Endothelial cell of umbilical vein (primary cell): Measurements from ENCODE around the gene KREMEN1. TPM values are rescaled to one million over a fixed set of nuclear protein-coding genes. Genes with fewer than 3 reads are reported as not detected.

ENCODE experiments used
- BruUV-seq: library from RNA; stranded (reverse); fragments of 400-500 nt; replicated peaks from 2 replicates; lab custom pipeline; 2021; lab: Mats Ljungman, UMichigan
- CTCF ChIA-PET: fragments of 300-600, 350-600 bp; sonication (Branson Sonifier 250); formaldehyde crosslinking; loops from one replicate; lab custom pipeline; 2021; ENCODE audit warnings: antibody characterized with exemption, inconsistent platforms; lab: Charles Lee
- POLR2A ChIA-PET: fragments of 300-600, 350-600 bp; sonication (Branson Sonifier 250); formaldehyde crosslinking; loops from one replicate; lab custom pipeline; 2021; ENCODE audit warnings: antibody characterized with exemption, inconsistent platforms; lab: Charles Lee
- DNase-seq: peaks from one replicate; pipeline ENCODE4 v3.0.0-alpha.2; 2011; ENCODE audit warnings: low read depth, low spot score
- FAIRE-seq: peaks from 2 replicates; lab custom pipeline; 2011; peaks lifted over from hg19 to GRCh38; lab: Jason Lieb, UNC
- H2AFZ ChIP-seq: 2 replicates; pipeline ENCODE4 v1.6.0; 2012; ENCODE audit warnings: low read depth, low read length, control low read depth, inconsistent platforms
- H3K27ac ChIP-seq: 2 replicates; pipeline ENCODE4 v1.5.1; 2011; ENCODE audit warnings: low read depth, mild to moderate bottlenecking, control low read depth, low read length, moderate library complexity; ENCODE audit not compliant: insufficient read depth
- H3K27me3 ChIP-seq, 2 experiments: 2 replicates each; pipeline versions ENCODE4 v1.6.0 to v1.6.1; 2011; ENCODE audit warnings: low read length in 2 of 2, mixed read lengths in 1 of 2; ENCODE audit not compliant: control insufficient read depth in 2 of 2, insufficient read depth in 2 of 2
- H3K36me3 ChIP-seq, 2 experiments: 2 replicates in 1 of 2; 3 replicates in 1 of 2; pipeline ENCODE4 v1.5.1; 2011; ENCODE audit warnings: low read length in 2 of 2, mild to moderate bottlenecking in 1 of 2, moderate library complexity in 1 of 2; ENCODE audit not compliant: control insufficient read depth in 2 of 2, insufficient read depth in 2 of 2; ENCODE audit errors: extremely low read depth in 1 of 2
- H3K4me1 ChIP-seq: 3 replicates; pipeline ENCODE4 v1.5.1; 2011; ENCODE audit warnings: mild to moderate bottlenecking, low read length; ENCODE audit not compliant: control insufficient read depth, insufficient read depth; ENCODE audit errors: extremely low read depth
- H3K4me2 ChIP-seq: 2 replicates; pipeline ENCODE4 v1.6.1; 2011; ENCODE audit warnings: low read length, control low read depth, mixed read lengths; ENCODE audit not compliant: insufficient read depth
- H3K4me3 ChIP-seq, 3 experiments: fragments of 200-600 bp in 1 of 3; sonication (generic), shearing (Covaris generic) in 1 of 3; replicated peaks in 1 of 3; 2 replicates each; pipeline ENCODE4 v1.5.1; 2011 to 2016; ENCODE audit warnings: control low read depth in 3 of 3, low read length in 3 of 3, mild to moderate bottlenecking in 2 of 3, inconsistent platforms in 1 of 3, low read depth in 1 of 3, moderate library complexity in 1 of 3; ENCODE audit not compliant: insufficient read depth in 1 of 3
- H3K79me2 ChIP-seq: 2 replicates; pipeline ENCODE4 v1.6.0; 2012; ENCODE audit warnings: low read length, inconsistent platforms; ENCODE audit not compliant: control insufficient read depth, insufficient read depth
- H3K9ac ChIP-seq: replicated peaks from 2 replicates; pipeline ENCODE3; 2011; ENCODE audit warnings: low read length, control low read depth; ENCODE audit not compliant: insufficient read depth; ENCODE audit errors: extremely low read depth
- H3K9me1 ChIP-seq: replicated peaks from 3 replicates; pipeline ENCODE4 v1.6.0; 2011; ENCODE audit warnings: mild to moderate bottlenecking, low read length; ENCODE audit not compliant: control insufficient read depth, insufficient read depth; ENCODE audit errors: extremely low read depth
- H3K9me3 ChIP-seq: replicated peaks from 2 replicates; pipeline ENCODE4 v1.5.1; 2012; ENCODE audit warnings: low read length, inconsistent platforms; ENCODE audit not compliant: control insufficient read depth, insufficient read depth
- H4K20me1 ChIP-seq: replicated peaks from 2 replicates; pipeline ENCODE3; 2011; ENCODE audit warnings: mild to moderate bottlenecking, low read length; ENCODE audit not compliant: control insufficient read depth, insufficient read depth; ENCODE audit errors: extremely low read depth
- EZH2 ChIP-seq: IDR thresholded peaks from 2 replicates; pipeline ENCODE4 v1.6.1; 2012; ENCODE audit warnings: borderline replicate concordance, low read depth, mild to moderate bottlenecking, moderate library complexity, low read length, inconsistent platforms; ENCODE audit not compliant: severe bottlenecking
- FOS ChIP-seq: IDR thresholded peaks from 2 replicates; pipeline ENCODE4 v1.6.1; 2011; ENCODE audit warnings: mild to moderate bottlenecking, low read length, moderate library complexity, borderline replicate concordance; ENCODE audit not compliant: insufficient read depth
- GATA2 ChIP-seq: IDR thresholded peaks from 2 replicates; pipeline ENCODE4 v1.7.0; 2011; ENCODE audit warnings: low read depth, mild to moderate bottlenecking, moderate library complexity, mixed read lengths, low read length; ENCODE audit not compliant: insufficient read length, insufficient read depth
- JUN ChIP-seq: IDR thresholded peaks from 2 replicates; pipeline ENCODE4 v1.6.1; 2011; ENCODE audit warnings: borderline replicate concordance, low read depth; ENCODE audit not compliant: insufficient read length, insufficient read depth
- MYC ChIP-seq: IDR thresholded peaks from one replicate; pipeline ENCODE4 v1.6.1; 2011; ENCODE audit warnings: mild to moderate bottlenecking, low read depth, low read length
- POLR2A ChIP-seq: IDR thresholded peaks from 2 replicates; pipeline ENCODE4 v1.6.1; 2012; ENCODE audit warnings: low read depth, mild to moderate bottlenecking, control low read depth, low read length
- POLR2AphosphoS5 ChIP-seq: IDR thresholded peaks from 2 replicates; pipeline ENCODE4 v1.6.1; 2012; ENCODE audit warnings: low read depth, mild to moderate bottlenecking, control low read depth, low read length, moderate library complexity; ENCODE audit not compliant: insufficient read depth
- dilution Hi-C: fragments of 300-500 bp; cut with MboI; formaldehyde crosslinking; loops from one replicate; pipeline ENCODE4 v1.15.0; 2019; ENCODE audit warnings: low sequenced_read_pairs; ENCODE audit not compliant: extremely low pct_ligation_motif_present
- intact Hi-C: fragments of 100-400 bp; cut with micrococcal nuclease; formaldehyde crosslinking; loops from one replicate; pipeline ENCODE4 v1.10.0; 2022
- polyA plus RNA-seq, 4 experiments: library from polyadenylated mRNA; depleted of rRNA in 3 of 4; stranded (reverse) in 3 of 4; unstranded in 1 of 4; fragments of >200 nt; gene quantifications; 2 replicates each; pipeline versions ENCODE4 v1.2.1 to v1.2.3, GENCODE V29; 2011 to 2012; ENCODE audit warnings: missing spikeins in 1 of 4
- total RNA-seq: library from RNA; stranded (reverse); gene quantifications from 2 replicates; pipeline ENCODE4 v1.2.3, GENCODE V29; 2021
- TF ChIP-seq, protein P1 (sequence below): IDR thresholded peaks from 2 replicates; pipeline ENCODE4 v1.6.1; 2011; ENCODE audit not compliant: insufficient read depth, insufficient read length
- TF ChIP-seq, protein P2 (sequence below), 2 donors: IDR thresholded peaks; 1 replicate in 1 of 2; 2 replicates in 1 of 2; pipeline ENCODE4 v1.5.1; 2011; ENCODE audit warnings: low read length in 2 of 2, mild to moderate bottlenecking in 2 of 2, moderate library complexity in 2 of 2, control low read depth in 1 of 2, inconsistent platforms in 1 of 2, low read depth in 1 of 2; ENCODE audit not compliant: insufficient read depth in 1 of 2; ENCODE audit errors: extremely low read depth in 1 of 2

Gene KREMEN1
- total and polyA plus RNA-seq, 2 donors (not counting 3 experiments of a cell fraction or from before 2014, with no cell fraction given), result 0.58 to 1.1 TPM

DNA sequence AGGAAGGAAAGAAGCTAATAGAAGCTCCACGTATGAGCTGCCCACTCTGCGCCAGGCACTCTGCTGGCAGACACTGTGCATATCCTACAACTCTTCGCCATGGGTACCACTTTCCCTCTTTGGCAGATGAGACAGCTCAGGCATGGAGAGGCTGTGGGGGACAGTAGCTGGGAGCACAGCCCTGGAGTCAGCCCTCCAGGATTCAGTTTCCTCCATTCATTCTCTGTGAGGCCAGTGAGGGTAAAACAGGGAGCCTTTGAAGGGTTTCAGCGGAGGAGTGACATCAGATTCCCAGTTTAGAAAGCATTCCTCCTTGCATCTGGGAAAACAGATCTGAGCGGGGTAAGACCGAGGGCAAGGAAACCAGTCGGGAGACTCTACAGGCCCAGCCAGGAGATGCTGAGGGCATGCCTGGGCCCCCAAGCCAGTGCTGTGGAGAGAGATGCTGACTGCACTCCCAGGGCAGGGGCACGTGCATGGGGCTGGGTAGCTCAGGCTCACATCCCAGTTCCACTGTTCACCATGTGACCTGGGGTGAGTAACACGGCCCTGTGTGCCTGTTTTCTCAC, 74.6 kb downstream of the KREMEN1 start:
- Histone ChIP-seq H3K4me1 (no peaks in the 10 kb centered on the region), H2AFZ (no peak overlapping the region), H3K4me3 (no peak overlapping the region), H3K4me2 (no peak overlapping the region), H3K79me2 (no peaks in the 10 kb centered on the region), H3K27me3 (peaks cover 0 to 8% of the 10 kb centered on the region in 2 experiments), H3K9ac (no peak overlapping the region), H3K27ac (no peak overlapping the region), H3K36me3 (no peaks in the 10 kb centered on the region), H4K20me1 (no peaks in the 10 kb centered on the region), H3K9me1 (no peaks in the 10 kb centered on the region), H3K9me3 (no peaks in the 10 kb centered on the region)
- no peak for DNase-seq
- intact Hi-C loops, result no loop called here
- BruUV-seq, result no TSS peak
- TF ChIP-seq, protein P1, sequence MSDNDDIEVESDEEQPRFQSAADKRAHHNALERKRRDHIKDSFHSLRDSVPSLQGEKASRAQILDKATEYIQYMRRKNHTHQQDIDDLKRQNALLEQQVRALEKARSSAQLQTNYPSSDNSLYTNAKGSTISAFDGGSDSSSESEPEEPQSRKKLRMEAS, result no peak
- TF ChIP-seq GATA2 (no peak), FOS (no peak), POLR2AphosphoS5 (no peak), EZH2 (no peak), POLR2A (no peak), JUN (no peak), MYC (no peak)
- TF ChIP-seq, protein P2, sequence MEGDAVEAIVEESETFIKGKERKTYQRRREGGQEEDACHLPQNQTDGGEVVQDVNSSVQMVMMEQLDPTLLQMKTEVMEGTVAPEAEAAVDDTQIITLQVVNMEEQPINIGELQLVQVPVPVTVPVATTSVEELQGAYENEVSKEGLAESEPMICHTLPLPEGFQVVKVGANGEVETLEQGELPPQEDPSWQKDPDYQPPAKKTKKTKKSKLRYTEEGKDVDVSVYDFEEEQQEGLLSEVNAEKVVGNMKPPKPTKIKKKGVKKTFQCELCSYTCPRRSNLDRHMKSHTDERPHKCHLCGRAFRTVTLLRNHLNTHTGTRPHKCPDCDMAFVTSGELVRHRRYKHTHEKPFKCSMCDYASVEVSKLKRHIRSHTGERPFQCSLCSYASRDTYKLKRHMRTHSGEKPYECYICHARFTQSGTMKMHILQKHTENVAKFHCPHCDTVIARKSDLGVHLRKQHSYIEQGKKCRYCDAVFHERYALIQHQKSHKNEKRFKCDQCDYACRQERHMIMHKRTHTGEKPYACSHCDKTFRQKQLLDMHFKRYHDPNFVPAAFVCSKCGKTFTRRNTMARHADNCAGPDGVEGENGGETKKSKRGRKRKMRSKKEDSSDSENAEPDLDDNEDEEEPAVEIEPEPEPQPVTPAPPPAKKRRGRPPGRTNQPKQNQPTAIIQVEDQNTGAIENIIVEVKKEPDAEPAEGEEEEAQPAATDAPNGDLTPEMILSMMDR (IDR thresholded peaks at IDR 0.05; ENCODE audit: extremely low read depth in 1 of 2, insufficient read depth in 1 of 2, low read depth in 1 of 2, low read length in 2 of 2), result no peak
- POLR2A ChIA-PET, result no interaction called here
- no peak for FAIRE-seq
- CTCF ChIA-PET, result interaction anchor here (1.5 kb wide), 1 partner anchor 98 kb away, joined by 5 read pairs; no protein-coding TSS in a partner anchor
- dilution Hi-C loops, result no loop called here
